ENCODE data around the gene FGD2. TPM values are rescaled to one million over a fixed set of nuclear protein-coding genes. Genes with fewer than 3 reads are reported as not detected.

FGD2 gene
- total and polyA plus RNA-seq, 9 of the 15 experiments (the other 6 are each of a cell fraction or from before 2014, with no cell fraction given) = 0.09 TPM; not detected in 8

DNA sequence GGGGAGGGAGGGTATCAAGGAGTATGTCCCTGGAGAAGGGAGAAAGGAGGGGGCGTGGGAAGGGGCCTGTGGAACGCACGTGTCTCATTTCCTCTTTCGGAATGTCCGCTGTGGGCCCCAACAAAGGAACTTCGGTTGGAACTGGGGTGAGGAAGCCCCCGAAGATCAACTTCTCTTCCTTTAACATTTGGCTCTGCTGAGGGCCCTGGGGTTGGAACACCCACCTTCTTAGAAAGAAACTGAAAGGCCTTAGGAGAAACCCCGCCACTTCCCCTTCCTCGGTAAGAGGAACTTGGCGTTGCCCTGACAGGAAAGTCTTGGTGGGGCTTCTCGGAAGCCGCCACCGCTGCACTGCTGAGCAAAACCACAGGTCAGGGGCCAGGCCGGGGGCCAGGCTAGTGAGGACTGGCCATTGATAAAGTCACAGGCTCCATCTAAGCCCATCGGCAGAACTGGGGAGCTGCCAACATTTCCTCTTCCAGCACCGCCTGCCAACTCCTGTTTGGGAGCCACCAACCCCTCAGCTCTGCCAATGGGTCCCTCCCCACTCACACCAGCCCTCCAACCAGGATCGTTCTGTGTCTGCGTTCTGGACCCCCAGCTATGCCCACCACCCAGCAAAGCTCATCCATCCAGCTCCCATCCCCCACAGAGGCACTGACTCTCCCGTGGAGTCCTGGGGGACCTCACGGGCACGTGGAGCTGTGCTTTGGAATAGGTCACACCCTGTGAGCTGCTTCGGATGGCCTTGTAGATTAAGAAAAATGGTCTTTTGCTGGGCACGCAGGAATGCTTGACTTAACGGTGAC is 44.8 kb downstream of the FGD2 start (continued):
- TF ChIP-seq, protein P1, sequence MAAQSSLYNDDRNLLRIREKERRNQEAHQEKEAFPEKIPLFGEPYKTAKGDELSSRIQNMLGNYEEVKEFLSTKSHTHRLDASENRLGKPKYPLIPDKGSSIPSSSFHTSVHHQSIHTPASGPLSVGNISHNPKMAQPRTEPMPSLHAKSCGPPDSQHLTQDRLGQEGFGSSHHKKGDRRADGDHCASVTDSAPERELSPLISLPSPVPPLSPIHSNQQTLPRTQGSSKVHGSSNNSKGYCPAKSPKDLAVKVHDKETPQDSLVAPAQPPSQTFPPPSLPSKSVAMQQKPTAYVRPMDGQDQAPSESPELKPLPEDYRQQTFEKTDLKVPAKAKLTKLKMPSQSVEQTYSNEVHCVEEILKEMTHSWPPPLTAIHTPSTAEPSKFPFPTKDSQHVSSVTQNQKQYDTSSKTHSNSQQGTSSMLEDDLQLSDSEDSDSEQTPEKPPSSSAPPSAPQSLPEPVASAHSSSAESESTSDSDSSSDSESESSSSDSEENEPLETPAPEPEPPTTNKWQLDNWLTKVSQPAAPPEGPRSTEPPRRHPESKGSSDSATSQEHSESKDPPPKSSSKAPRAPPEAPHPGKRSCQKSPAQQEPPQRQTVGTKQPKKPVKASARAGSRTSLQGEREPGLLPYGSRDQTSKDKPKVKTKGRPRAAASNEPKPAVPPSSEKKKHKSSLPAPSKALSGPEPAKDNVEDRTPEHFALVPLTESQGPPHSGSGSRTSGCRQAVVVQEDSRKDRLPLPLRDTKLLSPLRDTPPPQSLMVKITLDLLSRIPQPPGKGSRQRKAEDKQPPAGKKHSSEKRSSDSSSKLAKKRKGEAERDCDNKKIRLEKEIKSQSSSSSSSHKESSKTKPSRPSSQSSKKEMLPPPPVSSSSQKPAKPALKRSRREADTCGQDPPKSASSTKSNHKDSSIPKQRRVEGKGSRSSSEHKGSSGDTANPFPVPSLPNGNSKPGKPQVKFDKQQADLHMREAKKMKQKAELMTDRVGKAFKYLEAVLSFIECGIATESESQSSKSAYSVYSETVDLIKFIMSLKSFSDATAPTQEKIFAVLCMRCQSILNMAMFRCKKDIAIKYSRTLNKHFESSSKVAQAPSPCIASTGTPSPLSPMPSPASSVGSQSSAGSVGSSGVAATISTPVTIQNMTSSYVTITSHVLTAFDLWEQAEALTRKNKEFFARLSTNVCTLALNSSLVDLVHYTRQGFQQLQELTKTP (IDR thresholded peaks at IDR 0.05; ENCODE audit: low read depth in 1 of 2, partially characterized antibody in 2 of 2) = no peak
- TF ChIP-seq ZNF263 (CRISPR knock-in tag; IDR thresholded peaks at IDR 0.05; ENCODE audit: borderline replicate concordance) = peak; percentile 32; the same call in 1 of the 2 replicates
- no peak for TF ChIP-seq FOXJ3 (CRISPR knock-in tag; IDR thresholded peaks at IDR 0.05)
- no peak for TF ChIP-seq RFX5 (IDR thresholded peaks at IDR 0.05; ENCODE audit: low read depth, low read length)
- TF ChIP-seq, protein P2, sequence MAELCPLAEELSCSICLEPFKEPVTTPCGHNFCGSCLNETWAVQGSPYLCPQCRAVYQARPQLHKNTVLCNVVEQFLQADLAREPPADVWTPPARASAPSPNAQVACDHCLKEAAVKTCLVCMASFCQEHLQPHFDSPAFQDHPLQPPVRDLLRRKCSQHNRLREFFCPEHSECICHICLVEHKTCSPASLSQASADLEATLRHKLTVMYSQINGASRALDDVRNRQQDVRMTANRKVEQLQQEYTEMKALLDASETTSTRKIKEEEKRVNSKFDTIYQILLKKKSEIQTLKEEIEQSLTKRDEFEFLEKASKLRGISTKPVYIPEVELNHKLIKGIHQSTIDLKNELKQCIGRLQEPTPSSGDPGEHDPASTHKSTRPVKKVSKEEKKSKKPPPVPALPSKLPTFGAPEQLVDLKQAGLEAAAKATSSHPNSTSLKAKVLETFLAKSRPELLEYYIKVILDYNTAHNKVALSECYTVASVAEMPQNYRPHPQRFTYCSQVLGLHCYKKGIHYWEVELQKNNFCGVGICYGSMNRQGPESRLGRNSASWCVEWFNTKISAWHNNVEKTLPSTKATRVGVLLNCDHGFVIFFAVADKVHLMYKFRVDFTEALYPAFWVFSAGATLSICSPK (IDR thresholded peaks at IDR 0.05; ENCODE audit: borderline replicate concordance) = no peak
- TF ChIP-seq, protein P3, sequence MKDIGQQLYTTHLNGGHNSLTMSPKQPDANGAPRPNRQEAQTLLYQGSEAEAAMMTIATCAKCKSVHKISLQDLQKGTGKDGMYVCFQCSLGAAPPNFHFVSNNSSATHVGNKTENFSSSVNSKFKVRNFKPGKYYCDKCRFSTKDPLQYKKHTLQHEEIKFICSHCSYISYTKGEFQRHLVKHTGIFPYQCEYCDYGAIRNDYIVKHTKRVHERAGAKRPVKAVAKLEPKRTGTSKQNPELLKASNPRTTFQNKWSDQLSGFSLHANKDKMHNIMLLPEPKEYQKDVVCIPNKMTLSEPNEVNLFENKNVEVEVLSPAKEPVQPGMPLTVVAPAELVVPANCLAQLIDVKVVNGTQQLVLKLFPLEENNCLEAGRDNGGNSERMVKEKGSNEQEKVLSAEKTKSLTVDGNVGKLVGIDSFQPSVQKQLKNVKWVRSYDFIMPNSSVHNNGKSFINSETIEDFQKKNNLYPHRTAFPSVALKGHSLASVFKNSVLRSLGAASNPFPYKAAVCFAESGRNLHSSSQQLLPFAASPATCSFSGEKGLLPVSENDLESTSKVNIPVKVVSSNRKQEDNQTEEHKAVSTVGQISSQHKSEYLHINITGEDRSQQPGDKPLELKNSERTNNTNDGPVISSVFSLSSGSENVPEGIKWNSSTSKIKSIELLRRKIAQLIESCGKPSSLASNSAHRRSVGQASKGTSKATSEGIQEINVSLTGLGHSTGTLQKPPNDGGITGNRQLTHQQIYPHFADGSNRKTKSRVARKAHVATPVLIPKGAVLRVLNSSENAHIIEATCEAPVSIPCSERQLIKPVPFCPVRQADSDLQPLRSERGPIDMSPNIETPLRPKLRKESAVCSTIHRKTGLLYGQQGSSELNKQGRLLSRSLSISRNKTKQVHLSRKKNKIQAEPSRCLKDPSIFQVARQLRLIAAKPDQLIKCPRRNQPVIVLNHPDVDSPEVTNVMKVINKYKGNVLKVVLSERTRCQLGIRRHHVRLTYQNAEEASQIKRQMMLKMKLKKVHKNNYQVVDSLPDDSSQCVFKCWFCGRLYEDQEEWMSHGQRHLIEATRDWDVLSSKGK (CRISPR knock-in tag; IDR thresholded peaks at IDR 0.05) = no peak
- TF ChIP-seq KLF13 (tag; IDR thresholded peaks at IDR 0.05; ENCODE audit: borderline replicate concordance, low read depth) = 0 out of 2 replicates have a peak, but pooled peaks have one; percentile 2
- no peak for TF ChIP-seq ZNF695 (CRISPR knock-in tag; IDR thresholded peaks at IDR 0.05)
- TF ChIP-seq, protein P4, sequence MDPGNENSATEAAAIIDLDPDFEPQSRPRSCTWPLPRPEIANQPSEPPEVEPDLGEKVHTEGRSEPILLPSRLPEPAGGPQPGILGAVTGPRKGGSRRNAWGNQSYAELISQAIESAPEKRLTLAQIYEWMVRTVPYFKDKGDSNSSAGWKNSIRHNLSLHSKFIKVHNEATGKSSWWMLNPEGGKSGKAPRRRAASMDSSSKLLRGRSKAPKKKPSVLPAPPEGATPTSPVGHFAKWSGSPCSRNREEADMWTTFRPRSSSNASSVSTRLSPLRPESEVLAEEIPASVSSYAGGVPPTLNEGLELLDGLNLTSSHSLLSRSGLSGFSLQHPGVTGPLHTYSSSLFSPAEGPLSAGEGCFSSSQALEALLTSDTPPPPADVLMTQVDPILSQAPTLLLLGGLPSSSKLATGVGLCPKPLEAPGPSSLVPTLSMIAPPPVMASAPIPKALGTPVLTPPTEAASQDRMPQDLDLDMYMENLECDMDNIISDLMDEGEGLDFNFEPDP (CRISPR knock-in tag; IDR thresholded peaks at IDR 0.05) = no peak
- no peak for TF ChIP-seq CEBPB (tag; IDR thresholded peaks at IDR 0.05)
- no peak for TF ChIP-seq FUS (optimal IDR thresholded peaks at IDR 0.05; ENCODE audit: low read depth, low read length)
- no peak for TF ChIP-seq GTF2E2 (tag; IDR thresholded peaks at IDR 0.05)
- no peak for TF ChIP-seq SP1 (CRISPR knock-in tag; IDR thresholded peaks at IDR 0.05)
- TF ChIP-seq MCM2 (IDR thresholded peaks at IDR 0.05; ENCODE audit: low read depth) = no peak
- TF ChIP-seq SIN3B (IDR thresholded peaks at IDR 0.05; ENCODE audit: low read depth) = peak; percentile 40; the same call in 1 of the 2 replicates
- no peak for TF ChIP-seq SP2 (IDR thresholded peaks at IDR 0.05; ENCODE audit: extremely low read depth, low read depth, low read length, poor library complexity, severe bottlenecking)
